ENCODE data around the gene LHFPL2.

GRCh38 chr5:78696637-78697036, 48.1 kb upstream of the LHFPL2 start:
- TF ChIP-seq GATA3 (IDR thresholded peaks at IDR 0.05; ENCODE audit: low read depth, low read length) (no peak), GATA2 (IDR thresholded peaks at IDR 0.05; ENCODE audit: low read depth, low read length) (peak; percentile 44; the same call in 1 of the 2 replicates)

Data from SH-SY5Y (cell line).